UCSD-AML1 (cell line): Measurements from ENCODE around the gene CCDC88C.
A peak's percentile ranks its signal among the peaks of the same experiment; 100 is the strongest.

ENCODE experiments used
- DNase-seq: peaks from one replicate; lab custom pipeline; 2025; ENCODE audit not compliant: unreplicated experiment; lab: John Stamatoyannopoulos, UW

Gene CCDC88C

DNA sequence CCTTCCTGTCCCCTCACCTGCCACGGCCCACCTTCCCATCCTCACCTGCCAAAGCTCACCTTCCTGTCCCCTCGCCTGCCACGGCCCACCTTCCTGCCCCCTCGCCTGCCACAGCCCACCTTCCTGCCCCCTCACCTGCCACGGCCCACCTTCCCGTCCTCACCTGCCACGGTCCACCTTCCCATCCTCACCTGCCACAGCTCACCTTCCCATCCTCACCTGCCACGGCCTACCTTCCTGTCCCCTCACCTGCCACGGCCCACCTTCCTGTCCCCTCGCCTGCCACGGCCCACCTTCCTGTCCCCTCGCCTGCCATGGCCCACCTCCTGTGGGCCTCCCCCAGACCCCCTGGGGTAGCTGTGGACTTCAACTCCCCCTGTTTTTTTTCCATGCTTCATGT, 124.3 kb downstream of the CCDC88C start:
- DNase-seq, result no peak

DNA sequence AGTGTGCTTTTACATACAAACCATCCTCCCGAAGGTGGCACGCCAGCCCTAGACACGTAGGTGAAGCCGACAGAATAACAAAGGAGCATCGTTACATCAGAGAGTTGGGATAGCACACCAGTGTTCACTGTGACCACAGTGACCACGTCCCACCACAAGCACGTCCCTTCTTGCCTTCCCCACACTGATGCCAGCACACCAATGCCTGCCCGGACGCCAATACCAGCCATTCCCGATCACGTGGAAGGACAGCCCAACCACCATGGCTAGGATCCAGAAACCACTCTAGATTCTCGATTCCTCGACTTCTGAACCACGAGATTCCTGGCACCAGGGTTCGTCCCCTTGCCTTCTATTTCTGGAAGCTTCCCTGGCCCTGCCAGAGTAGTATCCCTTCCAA, 125.1 kb downstream of the CCDC88C start:
- DNase-seq, result no peak

DNA sequence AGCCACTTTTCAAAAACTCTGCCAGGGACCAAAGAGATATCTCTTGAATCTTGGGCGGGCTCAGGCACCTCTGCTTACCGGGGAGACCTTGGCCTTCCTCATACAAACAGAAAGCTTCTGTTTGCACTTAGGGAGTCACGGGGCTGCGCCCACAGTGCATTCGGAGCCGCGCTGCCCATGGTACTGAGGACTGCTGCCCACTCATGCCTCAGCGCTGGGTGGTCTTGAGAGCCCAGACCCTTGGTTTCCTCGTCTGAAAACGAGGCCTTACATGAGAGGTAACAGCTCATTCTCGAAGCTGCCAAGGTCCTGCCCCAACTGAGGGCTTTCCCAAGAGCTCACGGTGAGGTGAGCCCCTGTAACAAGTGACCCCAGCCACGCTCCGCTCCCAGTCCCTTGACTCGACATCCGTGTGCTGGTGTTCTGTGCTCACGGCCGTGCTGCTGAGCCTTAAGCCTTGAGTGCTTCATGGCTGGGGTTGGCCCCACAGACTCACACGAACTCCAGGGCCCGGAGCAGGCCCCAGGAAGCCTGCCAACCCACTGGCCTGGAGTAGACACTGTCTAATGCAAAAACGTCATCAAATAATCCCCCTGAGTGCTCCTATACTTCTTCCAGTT, 125.7 kb downstream of the CCDC88C start:
- DNase-seq, result no peak

DNA sequence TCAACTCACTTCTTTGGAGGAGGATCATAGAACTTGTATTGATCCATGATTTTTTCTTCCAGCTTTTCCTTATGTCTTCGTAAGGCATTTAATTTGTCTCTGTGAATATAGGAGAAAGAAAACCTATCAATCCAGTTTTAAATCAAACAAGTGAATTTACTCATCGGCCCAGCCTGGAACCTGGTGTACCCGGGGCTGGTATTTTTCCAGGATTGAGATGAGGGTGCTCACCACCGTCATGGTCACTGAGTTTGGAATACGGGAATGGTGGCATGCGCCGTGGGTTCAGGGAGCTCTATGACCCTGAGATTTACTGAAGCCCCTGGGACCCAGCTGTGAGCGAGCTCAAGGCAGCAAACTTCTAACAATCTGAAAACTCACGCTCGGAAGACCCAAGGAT, 126.6 kb downstream of the CCDC88C start:
- no peak for DNase-seq

DNA sequence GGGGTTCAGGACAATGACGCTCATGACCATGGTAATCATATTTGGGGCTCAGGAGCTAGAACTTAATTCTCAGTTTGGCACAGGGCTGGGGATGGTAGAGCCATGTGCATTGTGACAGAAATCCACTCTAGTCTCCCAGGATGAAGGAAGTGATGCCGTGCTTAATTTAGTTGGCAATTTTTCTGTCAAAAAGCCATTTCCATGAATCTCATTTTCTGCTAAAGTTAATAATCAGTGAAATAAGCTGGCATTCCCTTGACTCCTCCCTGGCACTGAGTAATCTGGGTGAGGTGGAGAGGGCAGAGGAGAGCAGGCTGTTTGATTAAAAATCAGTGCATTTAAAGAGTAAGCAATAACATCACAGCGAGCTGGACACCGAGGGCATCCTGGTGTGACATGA, 128.2 kb downstream of the CCDC88C start:
- DNase-seq, result no peak

DNA sequence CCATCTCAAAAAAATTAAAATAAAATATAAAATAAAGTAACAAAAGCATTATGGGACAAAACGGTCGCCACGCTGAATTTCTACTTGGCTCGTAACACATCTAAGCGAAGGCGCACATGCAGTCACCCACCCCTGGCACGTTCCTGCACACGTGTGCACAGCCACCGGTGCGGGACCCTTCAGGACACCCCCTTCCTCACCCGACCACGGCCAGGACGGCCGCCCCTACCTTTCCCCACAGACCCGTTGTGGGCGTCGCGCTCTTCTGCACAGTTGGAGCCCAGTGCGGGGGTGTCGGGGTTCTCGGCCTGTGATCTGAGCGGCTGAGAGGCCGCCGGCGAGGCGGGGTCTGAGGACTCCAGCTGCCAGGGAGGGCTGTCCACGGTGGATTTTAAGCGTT, 128.7 kb downstream of the CCDC88C start:
- no peak for DNase-seq

DNA sequence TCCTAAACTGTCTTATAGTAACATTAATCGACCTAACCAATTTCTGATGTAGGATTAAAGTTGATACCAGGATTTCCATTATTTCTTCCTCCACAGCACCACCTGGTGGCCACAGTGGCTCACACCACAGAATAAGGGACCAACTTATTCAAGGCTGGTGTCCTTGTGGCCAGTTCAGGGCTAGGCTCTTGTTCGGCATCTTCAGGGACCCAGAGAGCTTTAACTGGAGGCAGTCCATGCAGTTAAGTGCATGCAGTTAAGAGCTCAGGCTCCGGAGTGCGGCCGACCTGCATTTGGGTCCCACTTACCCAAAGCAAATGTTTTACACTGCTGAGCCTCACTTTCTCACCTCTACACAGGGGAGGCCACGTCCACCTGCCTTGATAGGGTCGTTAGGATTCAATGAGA, 131.1 kb downstream of the CCDC88C start:
- DNase-seq, result peak; percentile 71

DNA sequence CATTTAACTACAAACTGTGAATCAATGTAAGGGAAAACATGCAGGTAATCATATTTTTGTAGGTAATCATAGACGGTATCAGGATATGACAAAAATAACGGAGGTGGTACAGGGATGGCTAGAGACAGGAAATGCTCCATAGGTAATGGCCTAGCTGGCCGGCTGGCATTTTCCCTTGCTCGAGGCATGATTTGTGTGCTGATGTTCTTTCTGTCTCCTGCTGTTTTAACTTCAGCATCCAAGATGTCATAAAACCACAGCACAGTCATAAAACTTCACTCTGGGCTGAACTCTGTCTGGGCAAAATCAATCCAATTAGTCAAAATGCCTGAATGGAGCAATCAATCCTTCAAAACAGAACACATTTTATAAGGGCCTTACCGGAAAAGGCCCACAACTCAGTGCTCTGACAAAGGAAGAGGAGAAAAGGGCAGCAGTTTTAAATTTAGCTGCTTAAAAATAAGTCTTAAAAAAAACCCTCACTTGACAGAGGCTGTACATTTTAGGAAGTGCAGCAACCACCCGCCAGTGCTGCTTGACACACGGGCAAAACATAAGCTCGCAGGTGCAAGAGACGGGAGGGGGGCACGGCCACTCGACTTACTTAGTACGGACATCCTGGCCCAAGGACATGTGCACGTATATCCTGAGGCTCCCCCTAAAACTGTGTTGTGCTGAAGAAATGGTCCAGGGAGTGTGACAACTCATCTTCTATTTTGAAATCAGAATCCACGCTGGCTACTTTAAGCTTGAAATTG, 132.7 kb downstream of the CCDC88C start:
- no peak for DNase-seq

DNA sequence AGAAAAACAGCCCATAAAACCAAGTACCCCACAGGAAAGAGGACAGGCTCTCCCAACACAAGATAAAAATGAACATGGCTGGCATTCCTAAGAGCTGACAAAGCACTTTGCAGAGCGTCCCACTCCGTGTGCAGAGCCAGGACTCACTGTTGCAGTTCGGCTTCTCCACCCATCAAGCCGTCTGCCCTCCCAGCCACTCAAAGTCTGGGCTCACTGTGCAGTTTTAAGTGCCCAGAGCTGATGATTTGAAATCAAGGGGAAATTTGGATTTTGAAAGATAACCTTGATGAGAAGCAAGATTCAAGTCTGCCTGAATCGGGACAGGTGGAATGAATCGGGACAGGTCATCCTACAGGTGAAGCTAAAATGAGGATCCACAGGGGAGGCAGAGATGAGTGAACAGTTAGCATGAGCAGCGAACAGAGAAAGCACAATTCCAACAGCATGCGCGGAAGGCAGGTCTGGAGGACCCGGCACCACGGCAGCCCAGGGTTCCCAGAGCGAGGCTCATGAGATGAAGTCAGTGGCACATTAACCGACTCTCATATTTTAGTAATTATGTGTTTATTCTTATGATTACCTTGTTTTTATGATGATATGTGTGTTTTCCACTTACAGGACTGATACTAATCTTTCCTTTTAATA, 133.4 kb downstream of the CCDC88C start:
- no peak for DNase-seq

DNA sequence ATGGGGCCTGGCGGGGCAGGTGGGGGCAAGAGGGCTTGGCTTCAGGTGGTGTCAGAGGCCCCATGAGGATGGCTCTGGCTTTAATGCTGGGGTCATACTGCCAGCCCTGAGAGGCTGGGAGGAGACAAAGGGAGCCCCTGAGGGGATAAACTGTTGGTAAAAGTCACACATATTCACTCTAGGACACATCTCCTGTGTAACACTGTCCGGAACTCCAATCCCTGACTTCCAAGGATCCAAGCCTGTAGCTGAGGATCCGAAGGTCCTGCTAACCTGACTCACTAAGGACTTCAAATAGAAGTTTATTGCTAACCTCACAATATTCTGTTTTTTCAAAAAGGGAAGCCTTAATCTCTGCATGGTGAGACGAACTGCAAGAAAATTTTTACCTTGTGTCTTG, 134.0 kb downstream of the CCDC88C start:
- DNase-seq, result no peak

DNA sequence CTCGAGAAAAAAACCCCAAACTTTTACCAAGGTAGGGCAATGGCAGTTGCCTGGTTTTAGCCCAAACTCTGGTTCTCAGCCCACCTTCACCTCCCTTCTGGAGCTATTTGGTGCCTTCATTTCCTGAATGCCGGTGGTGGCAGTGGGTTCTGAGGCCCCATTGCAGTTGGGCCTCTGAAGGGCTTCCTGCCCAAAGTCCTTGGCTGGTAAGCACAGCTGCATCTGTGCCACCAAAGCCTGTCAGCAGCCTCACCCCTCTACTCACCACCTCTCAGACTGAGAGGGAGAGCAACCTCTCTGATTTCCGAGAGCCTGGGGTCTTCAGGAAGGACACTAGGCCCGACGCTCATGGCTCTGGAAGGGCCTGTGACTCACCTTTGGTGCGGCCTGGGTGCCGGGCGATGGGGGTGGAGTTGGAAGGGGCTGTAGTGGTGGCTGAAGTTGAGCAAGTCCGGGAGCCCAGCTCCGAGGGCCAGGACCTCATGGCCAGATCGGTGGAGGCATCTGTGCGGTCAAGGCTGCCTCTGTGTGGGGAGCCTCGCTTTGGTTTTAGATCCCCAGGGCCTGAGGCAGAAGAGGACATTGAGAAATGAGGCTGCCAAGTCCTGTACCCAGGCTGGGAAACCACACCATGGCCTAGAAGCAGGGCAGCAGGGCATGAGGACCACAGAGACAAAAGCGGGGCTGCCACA, 134.5 kb downstream of the CCDC88C start:
- no peak for DNase-seq

DNA sequence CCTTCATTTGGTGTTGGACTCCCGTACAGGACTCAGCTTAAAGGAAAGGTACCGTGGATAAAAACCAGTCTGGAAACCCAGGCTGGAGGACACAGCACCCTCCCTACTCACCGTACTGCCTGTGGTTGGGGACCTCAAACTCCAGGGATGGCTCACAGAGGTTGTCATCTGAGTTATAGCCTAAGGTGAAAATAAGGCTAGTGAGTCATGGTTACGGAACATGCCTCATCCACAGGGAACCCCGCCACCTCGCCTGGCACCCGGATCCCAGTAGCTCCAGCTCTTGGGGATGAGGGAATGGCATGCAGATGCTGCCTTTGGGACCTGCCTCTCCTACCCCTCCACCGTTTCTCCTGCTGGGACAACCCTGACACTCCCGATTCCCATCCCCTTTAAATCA, 136.3 kb downstream of the CCDC88C start:
- no peak for DNase-seq

DNA sequence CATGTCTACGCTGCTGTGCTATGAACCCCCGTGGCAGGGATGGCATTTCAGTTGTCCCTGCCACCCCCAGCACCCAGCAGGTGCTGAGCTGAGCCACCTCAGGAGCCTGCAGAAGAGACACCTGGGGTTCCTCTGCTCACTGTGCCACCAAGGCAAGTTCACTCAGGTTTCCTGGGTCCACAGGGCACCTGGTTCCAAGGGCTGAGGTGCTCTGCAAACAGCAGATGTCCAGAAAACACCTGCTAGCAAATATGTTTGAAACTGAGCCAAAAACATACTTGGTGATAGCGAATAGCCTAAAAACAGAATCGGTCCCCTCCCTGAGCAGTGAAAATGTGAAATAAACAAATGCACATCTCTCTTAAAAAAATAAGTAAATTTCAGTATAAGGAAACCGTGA, 137.5 kb downstream of the CCDC88C start:
- DNase-seq, result no peak

DNA sequence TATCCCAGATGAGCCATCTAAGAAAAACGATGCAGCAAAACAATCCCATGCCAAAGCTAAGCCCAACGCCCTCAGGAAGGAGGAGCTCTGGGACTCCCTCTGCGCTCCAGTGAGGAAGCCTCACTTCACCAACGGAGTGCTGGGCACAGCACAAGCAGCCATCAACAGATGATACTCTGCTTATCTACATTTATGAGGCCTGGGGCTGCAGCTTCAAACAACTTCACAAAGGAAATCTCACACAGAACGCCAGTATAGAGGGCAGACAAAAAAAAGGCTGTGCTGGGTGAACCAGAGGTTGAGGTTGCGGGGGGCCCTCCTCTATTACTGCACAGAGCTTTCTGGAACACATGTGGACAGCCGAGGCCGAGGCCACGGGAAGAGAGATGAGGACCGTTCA, 138.3 kb downstream of the CCDC88C start:
- DNase-seq, result no peak

DNA sequence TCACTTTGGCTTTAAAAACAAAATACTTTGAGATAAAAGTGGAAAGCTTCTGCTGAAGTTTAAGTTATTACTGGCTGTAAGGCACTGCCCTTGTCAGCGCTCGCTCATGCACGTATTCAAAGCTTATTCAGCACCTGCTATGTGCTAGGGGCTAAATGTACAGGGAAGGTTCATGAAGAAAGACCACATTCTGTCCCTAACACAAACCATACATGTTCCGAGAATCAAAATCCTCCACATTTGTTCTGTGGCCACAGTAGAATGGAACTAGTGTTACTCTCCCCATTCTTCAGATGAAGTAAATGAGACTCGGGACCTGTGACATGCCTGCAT, 139.3 kb downstream of the CCDC88C start:
- no peak for DNase-seq

DNA sequence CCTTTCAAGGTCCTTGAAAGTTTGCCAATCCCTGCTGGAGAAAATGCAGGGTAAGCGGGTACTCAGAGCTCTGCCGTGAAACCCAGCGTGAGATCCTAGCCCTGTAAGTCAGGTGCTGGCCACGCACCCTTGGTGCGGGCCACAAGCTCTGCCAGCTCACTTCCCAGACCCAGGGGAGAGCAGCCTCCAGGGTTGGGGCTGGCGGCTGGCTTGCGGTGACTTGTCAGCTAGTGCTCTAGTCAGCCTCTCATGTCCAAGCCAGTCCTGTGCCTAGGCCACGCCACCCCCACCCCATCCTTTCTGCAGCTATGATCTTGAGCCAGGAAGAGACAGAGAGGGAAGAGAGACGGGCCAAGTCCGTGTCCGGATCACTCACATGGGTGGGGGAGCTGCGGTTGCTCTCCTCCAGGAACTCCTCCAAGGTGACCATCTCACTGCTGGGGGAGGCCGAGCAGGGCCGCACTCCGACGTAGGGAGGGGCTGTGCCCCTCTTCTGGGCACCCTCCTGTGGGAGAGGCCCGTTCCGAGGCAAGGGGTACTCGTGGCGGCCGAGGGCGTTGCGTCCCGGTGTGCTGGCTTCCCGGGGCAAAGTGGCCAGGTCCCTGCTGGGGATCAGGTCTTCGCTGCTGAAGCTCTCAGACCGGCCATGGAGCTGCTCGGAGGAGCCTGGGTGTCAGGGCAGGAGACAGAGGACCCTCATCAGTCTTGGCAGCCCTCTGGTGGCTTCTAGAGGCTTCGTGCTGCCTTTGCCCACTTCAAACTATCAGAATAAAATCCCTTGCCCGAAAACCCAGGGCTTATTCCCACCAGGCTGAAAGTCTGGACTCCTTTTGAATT, 139.9 kb downstream of the CCDC88C start:
- no peak for DNase-seq

DNA sequence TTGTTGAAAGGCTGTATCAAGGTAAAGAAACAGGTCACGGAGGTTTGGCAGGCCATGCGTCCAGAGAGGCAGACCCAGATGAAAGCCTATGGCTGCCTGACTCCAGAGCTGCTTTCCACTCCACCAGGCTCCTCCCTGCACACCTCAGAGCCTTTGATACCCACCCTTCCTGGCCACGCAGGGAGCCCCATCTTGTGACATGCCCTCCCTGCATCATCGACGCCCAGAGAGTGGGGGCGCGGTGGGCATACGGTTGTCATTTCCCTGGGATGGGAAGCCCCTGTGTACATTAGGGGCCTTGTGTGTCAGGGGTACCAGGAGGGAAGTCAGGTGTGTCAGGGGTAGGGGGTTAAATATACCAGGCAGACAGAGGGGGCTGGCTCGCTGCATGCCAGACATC, 142.8 kb downstream of the CCDC88C start:
- DNase-seq, result no peak

DNA sequence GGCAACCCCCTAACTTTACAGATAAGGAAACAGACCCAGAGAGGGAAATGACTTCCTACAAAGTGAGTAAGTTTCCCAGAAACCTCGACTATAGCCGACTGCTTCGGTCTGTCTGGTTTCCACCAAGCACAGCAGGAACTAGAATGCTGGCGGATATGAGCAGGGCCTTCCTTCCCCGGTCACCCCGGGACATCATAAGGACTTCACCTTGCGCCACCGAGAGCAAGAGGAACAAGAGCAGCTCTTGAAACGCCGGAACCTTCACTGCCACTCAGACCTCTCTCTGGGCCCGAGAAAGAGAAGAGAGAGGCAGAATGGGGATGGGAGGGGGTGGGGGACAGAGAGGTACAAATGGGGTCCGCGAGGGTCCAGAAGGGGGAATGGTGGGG, 143.7 kb downstream of the CCDC88C start:
- DNase-seq, result no peak

DNA sequence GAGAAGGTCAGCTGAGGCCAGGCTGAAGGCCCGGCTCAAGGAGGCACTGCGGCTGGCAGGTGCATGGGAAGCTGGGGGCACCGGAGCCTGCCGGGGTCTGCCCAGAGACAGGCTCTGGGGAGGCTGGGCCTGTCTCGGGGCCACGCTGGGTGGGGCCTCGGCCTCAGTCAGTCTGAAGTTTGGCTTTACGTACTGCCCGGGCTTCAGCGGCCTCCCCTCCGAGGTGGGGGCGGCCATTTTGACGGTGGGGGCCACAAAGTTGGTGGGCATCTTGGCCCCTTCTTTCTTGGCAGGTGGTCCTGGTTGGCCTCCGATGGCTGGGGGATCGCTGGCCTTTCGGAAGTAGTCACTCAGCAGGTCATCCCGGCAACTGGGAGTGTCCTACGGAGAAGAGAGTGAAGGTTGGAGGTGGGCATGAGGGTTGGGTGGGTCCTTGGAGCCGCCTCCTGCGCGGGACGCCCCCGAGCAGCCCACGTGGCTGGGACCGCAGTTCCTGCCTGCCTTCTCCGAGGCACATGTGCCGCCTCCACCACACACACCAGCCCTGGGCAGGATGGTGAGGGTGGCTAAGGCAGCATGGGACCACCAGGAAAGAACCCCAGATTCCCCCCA, 144.2 kb downstream of the CCDC88C start:
- DNase-seq, result no peak

DNA sequence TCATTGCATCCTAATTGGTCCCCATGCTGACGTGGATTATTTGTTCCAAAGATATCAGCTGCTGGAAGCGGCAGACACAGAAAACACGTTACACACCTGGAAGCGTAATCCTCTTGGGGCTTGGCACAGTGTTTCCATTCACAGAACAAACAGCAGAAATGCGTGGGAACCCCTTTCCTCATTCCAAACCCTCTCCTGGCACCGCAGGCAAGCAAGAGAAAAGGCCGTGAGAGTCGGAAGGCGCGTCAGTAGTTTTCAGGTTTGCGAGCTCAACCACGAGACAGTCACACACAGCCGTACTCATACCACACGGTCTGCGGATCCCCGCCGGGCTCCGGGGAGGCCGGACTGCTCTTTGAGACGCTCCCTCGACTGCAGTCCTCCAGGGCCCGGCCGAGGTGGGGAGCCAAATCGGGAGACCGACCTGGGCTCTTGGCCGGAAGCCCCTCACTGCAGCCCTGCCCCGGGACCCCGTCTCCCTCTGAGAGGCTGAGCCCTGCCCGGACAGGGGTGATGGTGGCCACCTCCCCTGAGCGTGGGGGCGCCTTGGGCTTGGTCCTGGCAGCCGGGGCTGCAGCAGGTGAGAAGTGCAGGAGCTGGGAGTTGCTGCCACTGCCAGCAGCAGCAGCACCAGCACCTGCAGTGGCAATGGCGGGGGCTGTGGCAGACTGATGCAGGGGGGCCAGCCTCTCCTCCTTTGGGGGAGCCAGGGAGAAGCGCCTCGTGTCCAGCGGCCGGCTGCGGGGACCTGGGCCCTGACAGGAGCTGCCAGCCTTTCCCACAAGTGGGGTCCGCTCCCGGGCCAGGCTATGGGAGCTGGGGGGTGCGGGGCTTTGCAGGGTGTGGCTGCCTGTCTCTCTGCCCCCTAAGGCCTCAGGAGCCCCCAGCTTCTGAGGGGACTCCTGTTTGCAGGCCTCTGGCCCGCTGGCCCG, 145.0 kb downstream of the CCDC88C start:
- no peak for DNase-seq
